ENCODE results near the gene RAB7A.

The RAB7A gene

GRCh38 chr3:128847666-128848370, 121.8 kb downstream of the RAB7A start:
- no peak overlapping the region for H3K27ac ChIP-seq
- TF ChIP-seq, protein P1, sequence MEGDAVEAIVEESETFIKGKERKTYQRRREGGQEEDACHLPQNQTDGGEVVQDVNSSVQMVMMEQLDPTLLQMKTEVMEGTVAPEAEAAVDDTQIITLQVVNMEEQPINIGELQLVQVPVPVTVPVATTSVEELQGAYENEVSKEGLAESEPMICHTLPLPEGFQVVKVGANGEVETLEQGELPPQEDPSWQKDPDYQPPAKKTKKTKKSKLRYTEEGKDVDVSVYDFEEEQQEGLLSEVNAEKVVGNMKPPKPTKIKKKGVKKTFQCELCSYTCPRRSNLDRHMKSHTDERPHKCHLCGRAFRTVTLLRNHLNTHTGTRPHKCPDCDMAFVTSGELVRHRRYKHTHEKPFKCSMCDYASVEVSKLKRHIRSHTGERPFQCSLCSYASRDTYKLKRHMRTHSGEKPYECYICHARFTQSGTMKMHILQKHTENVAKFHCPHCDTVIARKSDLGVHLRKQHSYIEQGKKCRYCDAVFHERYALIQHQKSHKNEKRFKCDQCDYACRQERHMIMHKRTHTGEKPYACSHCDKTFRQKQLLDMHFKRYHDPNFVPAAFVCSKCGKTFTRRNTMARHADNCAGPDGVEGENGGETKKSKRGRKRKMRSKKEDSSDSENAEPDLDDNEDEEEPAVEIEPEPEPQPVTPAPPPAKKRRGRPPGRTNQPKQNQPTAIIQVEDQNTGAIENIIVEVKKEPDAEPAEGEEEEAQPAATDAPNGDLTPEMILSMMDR (conservative IDR thresholded peaks at IDR 0.05), result no peak

GRCh38 chr3:128848936-128849335, 123.0 kb downstream of the RAB7A start:
- TF ChIP-seq, protein P1 (conservative IDR thresholded peaks at IDR 0.05), result no peak
- H3K27ac ChIP-seq, result no peak overlapping the region

GRCh38 chr3:128849911-128850455, 124.0 kb downstream of the RAB7A start:
- TF ChIP-seq, protein P1 (conservative IDR thresholded peaks at IDR 0.05), result 0 out of 2 replicates have a peak, but pooled peaks have one; percentile 17
- H3K27ac ChIP-seq, result no peak overlapping the region

DNA sequence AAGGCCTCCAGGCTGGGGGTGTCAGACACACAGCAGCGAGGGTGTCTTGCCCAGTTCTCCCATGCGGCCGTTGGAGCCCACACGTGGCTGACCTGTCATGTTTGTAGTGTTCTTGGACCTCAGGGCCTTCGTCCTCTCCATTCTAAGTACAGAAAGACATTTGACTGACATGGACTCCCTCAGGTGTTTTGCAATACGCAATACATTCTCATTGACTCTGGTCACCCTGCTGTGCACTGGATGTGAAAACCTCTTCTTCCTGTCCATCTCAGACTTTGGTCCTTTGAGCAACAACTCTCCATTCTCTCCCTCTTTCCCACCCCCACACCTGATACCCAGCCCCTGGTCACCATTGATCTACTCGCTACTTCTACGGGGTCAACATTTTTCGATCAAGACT, 124.6 kb downstream of the RAB7A start:
- TF ChIP-seq, protein P1 (conservative IDR thresholded peaks at IDR 0.05), result no peak
- no peak overlapping the region for H3K27ac ChIP-seq

DNA sequence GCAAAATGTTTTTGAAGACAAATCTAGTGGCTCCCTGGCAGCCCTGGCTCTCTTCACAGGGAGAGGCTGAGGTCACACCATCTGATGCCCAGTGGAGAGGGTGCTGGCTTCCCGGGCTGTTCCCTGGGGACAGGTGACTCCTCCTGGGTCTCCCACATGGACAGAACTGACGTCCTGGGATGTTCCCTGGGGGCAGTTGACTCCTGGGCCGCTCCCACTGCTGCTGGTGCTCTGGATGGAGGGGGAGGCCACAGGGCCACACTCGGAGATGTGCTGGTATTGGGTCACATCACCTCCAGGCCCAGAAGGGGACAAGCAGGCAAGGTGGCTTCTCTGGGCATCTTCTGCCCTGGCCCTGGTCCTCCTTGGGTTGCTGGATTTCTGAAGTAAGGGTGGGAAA, 125.6 kb downstream of the RAB7A start:
- H3K27ac ChIP-seq, result no peak overlapping the region

DNA sequence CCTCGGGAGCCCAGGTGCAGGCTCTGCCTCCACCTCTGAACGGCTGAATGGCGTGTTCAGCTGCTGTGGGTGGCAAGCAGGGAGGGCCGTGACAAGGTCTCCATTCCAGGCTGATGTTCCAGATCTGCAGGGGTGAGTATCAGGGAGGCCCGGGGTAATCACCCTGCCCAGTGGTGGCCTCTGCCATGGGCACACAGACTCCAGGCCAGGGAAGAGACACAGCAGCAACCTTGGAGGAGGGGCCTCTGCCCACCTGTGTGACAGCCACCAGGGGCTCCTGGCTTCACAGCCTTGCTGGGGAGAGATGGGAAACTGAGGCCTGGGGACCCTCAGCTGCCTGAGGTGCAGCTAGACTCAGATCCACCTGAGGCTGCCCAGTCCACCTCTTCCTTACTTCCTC, 127.8 kb downstream of the RAB7A start:
- TF ChIP-seq, protein P1 (conservative IDR thresholded peaks at IDR 0.05), result no peak
- H3K27ac ChIP-seq, result no peak overlapping the region

More for the DNA sequence above, 125.6 kb downstream of the RAB7A start:
- TF ChIP-seq, protein P1 (conservative IDR thresholded peaks at IDR 0.05), result no peak

DNA sequence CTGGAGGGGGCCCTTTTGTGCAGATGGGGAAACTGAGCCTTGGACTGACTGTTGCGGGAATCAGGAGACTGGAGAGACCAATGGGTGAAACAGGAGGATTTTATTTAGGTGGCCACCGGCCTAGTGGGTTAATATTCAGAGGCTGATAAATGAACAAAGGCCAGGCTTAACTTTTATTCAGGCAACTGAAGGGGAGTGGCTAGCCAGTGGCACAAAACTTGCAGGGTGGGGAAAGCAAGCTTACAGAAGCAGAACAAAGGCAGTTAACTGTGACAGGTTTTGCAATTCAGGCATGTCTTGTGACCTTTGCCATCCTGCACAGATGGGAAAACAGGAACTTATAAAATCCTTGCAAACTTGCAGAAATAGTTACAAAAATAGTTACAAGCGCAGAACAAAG, 128.5 kb downstream of the RAB7A start:
- TF ChIP-seq, protein P1 (conservative IDR thresholded peaks at IDR 0.05), result no peak
- H3K27ac ChIP-seq, result no peak overlapping the region

Data from VCaP (cell line).